Adrenal gland (tissue), 5 donors: ENCODE measurements around the gene CPA4.

Experiments used
- CTCF ChIP-seq, 6 experiments: fragments of 450-650 bp in 4 of 6; fragments of 200-600 bp in 2 of 6; sonication (generic) in 1 of 6; IDR thresholded peaks; 1 replicate in 5 of 6; 2 replicates in 1 of 6; pipeline versions ENCODE4 v1.5.1 to v1.8.0; 2016 to 2021; ENCODE audit warnings: antibody characterized with exemption in 6 of 6, mild to moderate bottlenecking in 2 of 6, moderate library complexity in 1 of 6
- POLR2A ChIP-seq, 2 donors: fragments of 450-650 bp; IDR thresholded peaks; one replicate each; pipeline ENCODE4 v1.6.1; 2017; ENCODE audit warnings: antibody characterized with exemption in 2 of 2, mild to moderate bottlenecking in 2 of 2, moderate library complexity in 1 of 2
- donor health status: DM: no; HTN: no; CAD: no.

GRCh38 chr7:130274296-130274695 is 18.7 kb upstream of the CPA4 start:
- TF ChIP-seq CTCF (IDR thresholded peaks at IDR 0.05) (no peak), POLR2A (IDR thresholded peaks at IDR 0.05) (no peak)
